NCI-H1436 (cell line): ENCODE data around the gene ZBED5.
"Not testable (repeated sequence)": the region's sequence is repeated elsewhere in the genome, so short reads cannot be mapped to it uniquely, and the experiment has no call there.

ENCODE experiments used
- DNase-seq: peaks from one replicate; lab custom pipeline; 2025; lab: John Stamatoyannopoulos, UW

ZBED5 gene

GRCh38 chr11:10857709-10858438 is at the start of gene ZBED5:
ZBED5 (minus strand) TSS chr11:10858053; CDS start chr11:10854945, 3,108 bp downstream.
- DNase-seq, result peak; percentile 96

- DNase-seq, result no peak
Measured at GRCh38 chr11:10906521-10906920, 48.7 kb upstream of the ZBED5 start.

- peak; percentile 24 for DNase-seq
Measured at GRCh38 chr11:10902301-10903063, 44.6 kb upstream of the ZBED5 start.

DNA sequence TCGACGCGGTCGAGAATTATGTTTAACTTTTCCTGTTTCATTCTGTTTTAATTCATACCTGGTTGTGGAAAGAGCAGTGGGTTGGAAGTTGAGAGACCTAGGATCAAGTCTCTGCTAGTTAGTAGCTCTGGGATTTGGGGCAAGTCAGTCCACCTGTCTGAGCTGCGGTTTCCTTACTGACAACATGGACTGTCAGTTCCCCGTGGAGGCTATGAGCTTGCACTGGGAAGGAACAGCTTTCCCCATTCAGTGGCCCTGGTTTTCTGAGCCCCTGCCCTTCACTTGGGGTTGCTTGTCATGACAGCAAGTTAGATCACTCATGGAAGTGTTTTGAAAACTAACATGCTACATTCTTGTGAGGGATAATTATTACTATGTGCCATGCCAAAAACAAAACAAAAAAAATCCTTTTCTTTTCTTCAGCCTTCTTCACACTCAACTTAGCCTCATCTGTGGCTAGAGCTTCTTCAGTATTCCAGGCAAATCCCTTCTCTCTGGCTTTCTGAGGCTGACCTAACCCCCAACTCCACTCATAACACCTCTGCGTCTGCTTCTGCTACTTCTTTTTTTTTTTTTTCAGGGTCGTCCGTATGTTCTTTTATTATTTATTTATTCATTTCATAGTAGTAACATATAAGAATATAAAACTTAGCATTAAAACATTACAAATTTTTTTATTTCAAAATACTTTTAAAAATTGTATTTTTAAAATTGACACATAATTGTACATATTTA is 43.0 kb upstream of the ZBED5 start:
- DNase-seq, result no peak

GRCh38 chr11:10899121-10899830 is 41.4 kb upstream of the ZBED5 start:
- no peak for DNase-seq

DNA sequence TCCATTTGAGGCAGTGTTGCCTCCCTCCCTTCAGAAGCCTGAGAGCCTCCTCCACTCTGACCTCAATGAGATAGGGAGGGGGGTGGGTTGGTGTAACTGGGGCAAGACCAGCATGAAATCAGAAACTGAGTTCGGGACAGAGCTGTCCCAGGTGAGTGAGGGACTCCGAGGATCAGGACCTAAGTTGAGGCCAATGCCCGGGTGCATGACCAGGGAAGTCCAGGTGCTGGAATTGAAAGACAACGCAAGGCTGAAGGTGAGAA is 40.8 kb upstream of the ZBED5 start:
- DNase-seq, result no peak

DNA sequence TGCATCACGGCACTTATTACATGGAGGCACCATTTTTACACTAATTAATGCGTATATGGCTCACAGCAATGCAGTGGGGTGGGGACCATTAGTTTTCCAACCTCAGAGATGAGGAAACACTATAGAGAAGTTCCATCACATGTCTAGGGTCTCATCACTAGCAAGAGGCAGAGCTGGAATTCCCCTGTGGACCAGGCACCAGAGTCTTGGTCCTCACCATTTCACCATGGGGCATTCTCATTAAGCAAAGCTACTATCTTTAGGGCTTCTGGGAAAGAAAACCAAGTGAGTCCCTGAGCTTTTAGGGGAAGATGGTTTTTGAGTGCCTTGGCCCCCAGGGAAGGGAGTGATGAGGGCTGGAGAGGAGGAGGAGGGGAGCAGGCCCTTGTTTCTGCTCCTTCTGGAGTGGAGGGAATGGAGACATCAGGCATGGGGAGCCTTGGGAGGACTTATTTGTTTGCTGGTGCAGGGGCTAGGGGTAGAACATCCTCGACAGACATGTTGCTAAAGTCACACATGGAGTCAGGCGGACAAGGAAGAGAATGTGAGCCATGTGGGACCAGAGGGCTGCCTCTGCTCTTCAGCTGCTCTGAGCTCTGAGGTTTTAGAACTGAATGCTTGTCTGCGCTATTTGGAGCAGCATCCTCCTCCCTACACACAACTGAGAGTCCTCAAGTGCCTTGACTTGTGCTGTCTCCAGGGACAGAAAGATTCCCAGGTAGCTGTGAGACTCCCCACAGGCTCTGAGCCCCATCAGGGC is 40.3 kb upstream of the ZBED5 start:
- no peak for DNase-seq

DNA sequence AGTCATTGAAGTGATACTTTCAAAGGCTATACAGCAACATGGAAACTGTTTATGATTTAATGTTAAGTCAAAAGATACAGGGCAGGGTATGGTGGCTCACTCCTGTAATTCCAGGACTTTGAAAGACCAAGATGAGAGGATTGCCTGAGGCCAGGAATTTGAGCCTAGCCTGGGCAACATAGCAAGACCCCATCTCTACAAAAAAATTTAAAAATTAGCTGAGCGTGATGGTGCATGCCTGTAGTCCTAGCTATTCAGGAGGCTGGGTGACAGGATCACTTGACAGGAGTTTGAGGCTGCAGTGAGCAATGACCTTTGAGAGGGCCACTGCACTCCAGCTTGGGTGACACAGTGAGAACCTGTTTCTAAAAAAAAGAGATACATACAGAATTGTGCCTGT is 39.3 kb upstream of the ZBED5 start:
- DNase-seq, result no peak

DNA sequence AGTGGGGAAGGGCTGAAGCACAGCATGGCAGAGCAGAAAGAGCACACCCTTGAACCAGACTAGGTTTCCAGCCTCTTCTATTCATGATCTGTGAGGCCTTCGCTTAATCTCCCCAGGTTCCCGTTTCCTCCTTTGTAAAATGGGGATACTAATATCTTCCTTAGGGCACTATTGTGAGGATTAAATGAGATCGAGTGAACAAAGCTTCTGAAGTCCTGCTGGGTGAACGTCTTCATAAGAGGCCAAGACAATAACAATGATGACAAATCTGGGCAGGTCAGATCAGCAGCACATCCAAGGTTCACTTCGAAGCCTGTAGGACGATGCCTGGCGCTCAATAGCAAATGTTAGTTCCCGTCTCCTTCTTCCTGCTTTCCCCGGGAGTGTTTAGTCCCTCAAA is 38.6 kb upstream of the ZBED5 start:
- DNase-seq, result no peak

- no peak for DNase-seq
Measured at GRCh38 chr11:10895285-10895684, 37.4 kb upstream of the ZBED5 start.

- DNase-seq, result no peak
Measured at GRCh38 chr11:10894666-10895065, 36.8 kb upstream of the ZBED5 start.

DNA sequence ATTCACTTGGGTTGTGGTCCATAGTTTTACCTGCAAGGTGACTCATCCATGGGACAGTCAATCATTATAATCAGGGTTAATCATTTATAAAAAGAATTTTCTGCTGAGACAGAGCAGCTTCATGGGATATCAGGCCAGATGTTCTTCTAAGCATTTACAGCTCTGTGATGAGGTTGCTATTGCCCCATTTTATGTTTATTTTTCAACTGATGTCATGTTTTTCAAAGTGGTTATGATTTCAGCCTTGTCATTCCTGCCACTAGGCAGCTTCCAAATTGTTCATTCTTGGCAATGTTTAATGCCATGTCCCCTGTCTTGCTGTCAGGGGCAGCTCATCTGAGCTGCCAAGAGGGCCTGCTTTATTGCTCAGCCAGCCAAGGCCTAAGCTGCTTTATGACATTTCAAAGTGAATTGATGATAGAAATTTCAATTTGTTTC is 35.9 kb upstream of the ZBED5 start:
- no peak for DNase-seq

DNA sequence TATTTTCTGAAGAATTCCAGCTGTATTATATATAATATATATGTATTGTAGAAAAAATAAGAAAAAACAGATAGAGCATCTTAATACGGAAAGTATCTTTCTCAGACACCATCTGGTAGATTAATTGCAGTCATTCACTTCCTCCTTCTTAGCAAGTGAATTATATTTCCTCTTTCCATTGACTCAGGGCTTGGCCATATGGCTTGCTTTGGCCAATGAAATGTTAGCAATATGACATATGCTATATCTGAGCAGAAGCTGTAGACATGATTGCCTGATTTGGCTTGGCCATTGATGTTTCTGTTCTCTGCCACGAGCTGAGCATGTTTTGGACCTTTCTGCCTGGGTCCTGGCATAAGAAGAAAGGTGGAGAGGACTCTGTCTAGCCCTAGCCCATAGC is 34.4 kb upstream of the ZBED5 start:
- no peak for DNase-seq

GRCh38 chr11:10891151-10891720 is 33.4 kb upstream of the ZBED5 start:
- no peak for DNase-seq

DNA sequence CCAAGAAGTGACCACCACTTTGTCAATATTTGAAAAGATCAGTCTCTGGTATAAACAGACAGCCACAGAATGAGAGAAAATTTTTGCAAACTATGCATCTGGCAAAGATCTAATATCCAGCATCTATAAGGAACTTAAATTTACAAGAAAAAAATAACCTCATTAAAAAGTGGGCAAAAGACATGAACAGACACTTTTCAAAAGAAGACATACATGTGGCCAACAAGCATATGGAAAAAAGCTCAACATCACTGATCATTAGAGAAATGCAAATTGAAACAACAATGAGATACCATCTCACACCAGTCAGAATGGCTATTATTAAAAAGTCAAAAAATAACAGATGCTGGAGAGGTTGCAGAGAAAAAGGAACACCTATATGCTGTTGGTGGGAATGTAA is 32.2 kb upstream of the ZBED5 start:
- not testable (repeated sequence) for DNase-seq

DNA sequence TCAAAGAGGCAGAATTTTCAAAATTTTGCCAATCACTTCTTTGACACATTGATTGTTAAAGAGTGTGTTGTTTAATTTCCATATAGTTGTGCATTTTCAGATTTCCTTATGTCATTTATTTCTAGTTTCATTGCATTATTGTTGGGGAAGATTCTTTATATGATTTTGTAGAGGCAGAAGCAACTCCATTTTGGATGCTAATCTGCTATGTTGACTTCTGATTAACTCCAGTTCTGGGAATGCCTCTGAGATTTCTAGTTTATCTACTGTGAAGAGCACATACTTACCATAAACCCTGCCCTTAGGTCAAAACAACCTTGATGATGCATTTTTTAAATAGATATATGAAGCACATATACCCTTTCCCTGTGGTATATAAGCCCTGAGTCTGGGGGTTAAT is 29.5 kb upstream of the ZBED5 start:
- no peak for DNase-seq

GRCh38 chr11:10886652-10887250 is 28.9 kb upstream of the ZBED5 start:
- DNase-seq, result no peak

DNA sequence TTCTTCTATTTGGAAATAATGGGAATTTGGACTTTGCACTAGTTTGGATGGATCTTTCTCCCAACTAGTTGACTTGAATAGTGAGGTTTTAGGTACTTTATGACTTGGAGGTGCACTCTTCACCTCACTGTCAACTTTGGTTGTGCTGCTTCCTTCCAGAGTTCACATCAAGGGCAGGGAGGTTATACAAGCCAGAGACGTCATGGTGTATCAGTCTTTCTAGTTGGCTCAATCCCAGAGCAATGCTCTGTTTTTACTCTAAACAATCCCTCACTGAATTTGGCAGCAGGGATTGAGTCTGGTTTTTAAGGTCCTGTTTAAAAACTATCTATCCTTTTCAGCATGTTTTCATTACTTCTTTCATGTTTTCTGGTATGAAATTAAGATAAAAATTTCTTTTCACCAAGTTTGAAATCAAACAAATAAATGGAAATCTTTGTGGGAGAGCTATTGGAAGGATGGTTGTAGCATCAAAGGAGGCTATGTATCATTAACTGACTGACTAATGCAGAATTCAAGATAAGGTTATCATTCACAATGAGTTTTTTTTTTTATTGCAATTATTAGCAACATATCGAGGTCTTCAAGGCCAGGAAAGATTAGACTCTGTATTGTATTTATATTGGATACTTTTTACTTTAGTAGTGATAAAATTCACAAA is 28.0 kb upstream of the ZBED5 start:
- no peak for DNase-seq

DNA sequence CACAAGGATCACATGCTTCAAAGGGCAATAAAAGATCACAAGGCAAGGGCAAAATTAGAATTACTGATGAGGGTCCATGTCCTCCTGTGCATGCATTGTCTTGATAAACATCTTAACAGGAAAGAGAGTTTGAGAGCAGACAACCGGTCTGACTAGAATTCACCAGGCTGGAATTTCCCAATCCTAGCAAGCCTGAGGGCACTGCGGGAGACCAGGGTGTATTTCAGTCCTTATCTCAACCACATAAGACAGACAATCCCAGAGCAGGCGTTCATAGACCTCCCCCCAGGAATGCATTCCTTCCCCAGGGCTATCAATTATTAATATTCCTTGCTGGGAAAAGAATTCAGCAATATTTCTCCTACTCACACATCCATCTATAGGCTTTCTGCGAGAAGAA is 26.4 kb upstream of the ZBED5 start:
- DNase-seq, result not testable (repeated sequence)

- DNase-seq, result no peak
Measured at GRCh38 chr11:10881892-10882291, 24.0 kb upstream of the ZBED5 start.
